OCI-LY1 (cell line): ENCODE data around the gene TPH2.

Experiments used
- H2AFZ ChIP-seq: fragments of 200-600 bp; sonication (generic), shearing (Covaris generic); 2 replicates; pipeline ENCODE4 v1.6.0; 2014; ENCODE audit warnings: antibody characterized with exemption, mild to moderate bottlenecking, low read length
- H3F3A ChIP-seq: fragments of 200-600 bp; sonication (generic), shearing (Covaris generic); 2 replicates; pipeline ENCODE4 v1.6.0; 2014; ENCODE audit warnings: mild to moderate bottlenecking, antibody characterized with exemption, low read length, moderate library complexity; ENCODE audit not compliant: insufficient read depth
- H3K27ac ChIP-seq: fragments of 200-600 bp; sonication (generic); 2 replicates; pipeline ENCODE4 v1.5.1; 2014; ENCODE audit warnings: low read length, mixed run types, mild to moderate bottlenecking, low read depth; ENCODE audit not compliant: poor library complexity, severe bottlenecking
- H3K27me3 ChIP-seq: fragments of 200-600 bp; sonication (generic); 2 replicates; pipeline ENCODE4 v1.6.0; 2014; ENCODE audit warnings: antibody characterized with exemption, mild to moderate bottlenecking, low read length, moderate library complexity; ENCODE audit not compliant: insufficient read depth
- H3K36me3 ChIP-seq: fragments of 200-600 bp; sonication (generic); 2 replicates; pipeline ENCODE4 v1.6.1; 2014; ENCODE audit warnings: mild to moderate bottlenecking, antibody characterized with exemption, low read length, moderate library complexity, mixed read lengths; ENCODE audit not compliant: insufficient read depth
- H3K4me1 ChIP-seq: fragments of 200-600 bp; sonication (generic); 2 replicates; pipeline ENCODE4 v1.5.1; 2014; ENCODE audit warnings: mild to moderate bottlenecking, low read length, moderate library complexity; ENCODE audit not compliant: insufficient read depth, severe bottlenecking
- H3K4me2 ChIP-seq: fragments of 200-600 bp; sonication (generic), shearing (Covaris generic); 2 replicates; pipeline ENCODE4 v1.6.1; 2014; ENCODE audit warnings: low read length
- H3K4me3 ChIP-seq: fragments of 200-600 bp; sonication (generic); 2 replicates; pipeline ENCODE4 v1.5.1; 2014; ENCODE audit warnings: low read length, low read depth, mild to moderate bottlenecking, mixed read lengths; ENCODE audit not compliant: poor library complexity, severe bottlenecking
- H3K79me2 ChIP-seq: fragments of 200-600 bp; shearing (Covaris generic); 2 replicates; pipeline ENCODE4 v1.6.1; 2016; ENCODE audit warnings: mixed run types, low read length, mixed read lengths; ENCODE audit not compliant: insufficient read depth
- H3K9ac ChIP-seq: fragments of 200-600 bp; sonication (generic), shearing (Covaris generic); 2 replicates; pipeline ENCODE4 v1.6.1; 2014; ENCODE audit warnings: mild to moderate bottlenecking, low read length, mixed read lengths
- H3K9me2 ChIP-seq: fragments of 200-600 bp; sonication (generic), shearing (Covaris generic); 2 replicates; pipeline ENCODE4 v1.6.1; 2014; ENCODE audit warnings: low read depth, mild to moderate bottlenecking, low read length, mixed read lengths
- H3K9me3 ChIP-seq: fragments of 200-600 bp; shearing (Covaris generic); 2 replicates; pipeline ENCODE4 v1.6.1; 2014; ENCODE audit warnings: low read length, mixed read lengths
- H4K20me1 ChIP-seq: fragments of 200-600 bp; sonication (generic), shearing (Covaris generic); 2 replicates; pipeline ENCODE4 v1.6.0; 2016; ENCODE audit warnings: mild to moderate bottlenecking, low read length; ENCODE audit not compliant: insufficient read depth
- CTCF ChIP-seq: fragments of 200-600 bp; sonication (generic), shearing (Covaris generic); IDR thresholded peaks from 2 replicates; pipeline ENCODE4 v1.5.1; 2017; ENCODE audit warnings: mild to moderate bottlenecking, antibody characterized with exemption, low read length, moderate library complexity, mixed read lengths
- EZH2 ChIP-seq: fragments of 200-600 bp; sonication (generic), shearing (Covaris generic); IDR thresholded peaks from 2 replicates; pipeline ENCODE4 v1.8.0; 2017; ENCODE audit warnings: borderline replicate concordance, mixed run types, mild to moderate bottlenecking, antibody characterized with exemption, low read length, moderate library complexity, mixed read lengths

The TPH2 gene

GRCh38 chr12:72076558-72076915, 137.9 kb downstream of the TPH2 start:
- no peak overlapping the region for H2AFZ ChIP-seq

GRCh38 chr12:72077111-72077820, 138.6 kb downstream of the TPH2 start:
- Histone ChIP-seq H3K9me2 (no peaks in the 10 kb centered on the region), H3K36me3 (no peaks in the 10 kb centered on the region), H4K20me1 (no peaks in the 10 kb centered on the region), H3K27ac (no peak overlapping the region), H3K9ac (no peak overlapping the region), H3K4me3 (no peak overlapping the region), H3K9me3 (no peaks in the 10 kb centered on the region), H3K4me1 (no peaks in the 10 kb centered on the region), H3K4me2 (no peak overlapping the region), H3F3A (no peaks in the 10 kb centered on the region), H2AFZ (no peak overlapping the region), H3K79me2 (no peaks in the 10 kb centered on the region), H3K27me3 (no peaks in the 10 kb centered on the region)
- TF ChIP-seq CTCF = no peak
- TF ChIP-seq EZH2 = no peak

More at GRCh38 chr12:72076558-72076915, 137.9 kb downstream of the TPH2 start:
- no peak overlapping the region for H3K27ac ChIP-seq
- H3K9ac ChIP-seq = no peak overlapping the region
- H3K27me3 ChIP-seq = no peaks in the 10 kb centered on the region
- no peak overlapping the region for H3K4me2 ChIP-seq
- H3K79me2 ChIP-seq = no peaks in the 10 kb centered on the region
- TF ChIP-seq CTCF = no peak
- TF ChIP-seq EZH2 = no peak
- no peaks in the 10 kb centered on the region for H4K20me1 ChIP-seq
- no peak overlapping the region for H3K4me3 ChIP-seq
- H3F3A ChIP-seq = no peaks in the 10 kb centered on the region
- H3K9me3 ChIP-seq = no peaks in the 10 kb centered on the region
- H3K36me3 ChIP-seq = no peaks in the 10 kb centered on the region
- H3K4me1 ChIP-seq = no peaks in the 10 kb centered on the region
- H3K9me2 ChIP-seq = no peaks in the 10 kb centered on the region

GRCh38 chr12:72081777-72082176, 143.1 kb downstream of the TPH2 start:
- Histone ChIP-seq H3K79me2 (no peaks in the 10 kb centered on the region), H3K4me3 (no peak overlapping the region), H2AFZ (no peak overlapping the region), H3K27me3 (no peaks in the 10 kb centered on the region), H3K9me3 (no peaks in the 10 kb centered on the region), H3F3A (no peaks in the 10 kb centered on the region), H3K9me2 (no peaks in the 10 kb centered on the region), H3K4me2 (no peak overlapping the region), H3K4me1 (no peaks in the 10 kb centered on the region), H3K27ac (no peak overlapping the region), H4K20me1 (no peaks in the 10 kb centered on the region), H3K36me3 (no peaks in the 10 kb centered on the region), H3K9ac (no peak overlapping the region)
- no peak for TF ChIP-seq CTCF
- TF ChIP-seq EZH2 = no peak
